Adipocyte (in vitro differentiated cells): ENCODE data around the gene TMEM117.

ENCODE experiments used
- DNase-seq: peaks from one replicate; pipeline ENCODE4 v3.0.0-alpha.2; 2015; ENCODE audit warnings: low read depth
- H3K27me3 ChIP-seq: replicated peaks from 2 replicates; pipeline ENCODE4 v1.7.0; 2013; ENCODE audit warnings: mild to moderate bottlenecking, low read length, moderate library complexity; ENCODE audit not compliant: control insufficient read depth, insufficient read depth
- H3K36me3 ChIP-seq: 2 replicates; pipeline ENCODE4 v1.7.0; 2013; ENCODE audit warnings: low read length, mild to moderate bottlenecking, moderate library complexity; ENCODE audit not compliant: control insufficient read depth, insufficient read depth, severe bottlenecking
- H3K4me1 ChIP-seq: 2 replicates; pipeline ENCODE4 v1.7.0; 2013; ENCODE audit warnings: mild to moderate bottlenecking, low read length, moderate library complexity; ENCODE audit not compliant: control insufficient read depth, insufficient read depth
- H3K4me3 ChIP-seq: 2 replicates; pipeline ENCODE4 v1.7.0; 2013; ENCODE audit warnings: mild to moderate bottlenecking, low read length, moderate library complexity
- H3K9ac ChIP-seq: 2 replicates; pipeline ENCODE4 v1.7.0; 2013; ENCODE audit warnings: mild to moderate bottlenecking, low read length, moderate library complexity
- H3K9me3 ChIP-seq: 2 replicates; pipeline ENCODE4 v1.7.0; 2013; ENCODE audit warnings: mild to moderate bottlenecking, low read length, moderate library complexity; ENCODE audit not compliant: control insufficient read depth

TMEM117 gene

GRCh38 chr12:43968736-43969135 is 132.9 kb downstream of the TMEM117 start:
- Histone ChIP-seq H3K4me1 (peaks cover 3% of the 10 kb centered on the region), H3K27me3 (no peaks in the 10 kb centered on the region), H3K9ac (no peak overlapping the region), H3K4me3 (no peak overlapping the region), H3K36me3 (no peaks in the 10 kb centered on the region), H3K9me3 (no peaks in the 10 kb centered on the region)
- DNase-seq = no peak

- peak; percentile 17 for DNase-seq
- no peak overlapping the region for H3K9ac ChIP-seq
- H3K27me3 ChIP-seq = no peaks in the 10 kb centered on the region
- no peaks in the 10 kb centered on the region for H3K9me3 ChIP-seq
- H3K4me1 ChIP-seq = no peaks in the 10 kb centered on the region
- no peak overlapping the region for H3K4me3 ChIP-seq
- no peaks in the 10 kb centered on the region for H3K36me3 ChIP-seq
These were observed 134.0 kb downstream of the TMEM117 start for GRCh38 chr12:43969882-43970281.

- no peaks in the 10 kb centered on the region for H3K9me3 ChIP-seq
- no peak overlapping the region for H3K4me3 ChIP-seq
- no peaks in the 10 kb centered on the region for H3K36me3 ChIP-seq
- no peaks in the 10 kb centered on the region for H3K4me1 ChIP-seq
- DNase-seq = no peak
- no peaks in the 10 kb centered on the region for H3K27me3 ChIP-seq
- no peak overlapping the region for H3K9ac ChIP-seq
These were observed 137.5 kb downstream of the TMEM117 start for GRCh38 chr12:43973385-43973784.

GRCh38 chr12:43973993-43974392 is 138.1 kb downstream of the TMEM117 start:
- no peak overlapping the region for H3K4me3 ChIP-seq
- no peaks in the 10 kb centered on the region for H3K27me3 ChIP-seq
- no peak for DNase-seq
- peaks cover 4% of the 10 kb centered on the region for H3K9me3 ChIP-seq
- H3K4me1 ChIP-seq = no peaks in the 10 kb centered on the region
- no peak overlapping the region for H3K9ac ChIP-seq
- H3K36me3 ChIP-seq = no peaks in the 10 kb centered on the region

GRCh38 chr12:43976027-43976426 is 140.1 kb downstream of the TMEM117 start:
- H3K9me3 ChIP-seq = peaks cover 12% of the 10 kb centered on the region
- H3K4me3 ChIP-seq = no peak overlapping the region
- no peaks in the 10 kb centered on the region for H3K4me1 ChIP-seq
- H3K36me3 ChIP-seq = no peaks in the 10 kb centered on the region
- H3K9ac ChIP-seq = no peak overlapping the region
- H3K27me3 ChIP-seq = no peaks in the 10 kb centered on the region
- no peak for DNase-seq

GRCh38 chr12:43978556-43978955 is 142.7 kb downstream of the TMEM117 start:
- Histone ChIP-seq H3K9me3 (peaks cover 12% of the 10 kb centered on the region), H3K27me3 (no peaks in the 10 kb centered on the region), H3K4me1 (peaks cover 15% of the 10 kb centered on the region), H3K36me3 (no peaks in the 10 kb centered on the region), H3K9ac (no peak overlapping the region), H3K4me3 (no peak overlapping the region)
- no peak for DNase-seq

- DNase-seq = no peak
- H3K9me3 ChIP-seq = peaks cover 12% of the 10 kb centered on the region
- no peak overlapping the region for H3K4me3 ChIP-seq
- no peak overlapping the region for H3K9ac ChIP-seq
- no peaks in the 10 kb centered on the region for H3K27me3 ChIP-seq
- H3K36me3 ChIP-seq = no peaks in the 10 kb centered on the region
- peaks cover 15% of the 10 kb centered on the region for H3K4me1 ChIP-seq
These were observed 143.6 kb downstream of the TMEM117 start for GRCh38 chr12:43979450-43979849.

- H3K4me1 ChIP-seq = peaks cover 15% of the 10 kb centered on the region
- no peaks in the 10 kb centered on the region for H3K27me3 ChIP-seq
- H3K4me3 ChIP-seq = no peak overlapping the region
- no peak for DNase-seq
- H3K36me3 ChIP-seq = no peaks in the 10 kb centered on the region
- no peak overlapping the region for H3K9ac ChIP-seq
- H3K9me3 ChIP-seq = peaks cover 12% of the 10 kb centered on the region
These were observed 144.8 kb downstream of the TMEM117 start for GRCh38 chr12:43980627-43981191.

- Histone ChIP-seq H3K4me3 (no peak overlapping the region), H3K9ac (no peak overlapping the region), H3K36me3 (no peaks in the 10 kb centered on the region), H3K9me3 (peaks cover 12% of the 10 kb centered on the region), H3K27me3 (no peaks in the 10 kb centered on the region), H3K4me1 (peaks cover 15% of the 10 kb centered on the region)
- DNase-seq = no peak
These were observed 145.8 kb downstream of the TMEM117 start for GRCh38 chr12:43981726-43982125.

- Histone ChIP-seq H3K4me3 (peak overlapping the region; percentile 37), H3K27me3 (no peaks in the 10 kb centered on the region), H3K9me3 (peaks cover 12% of the 10 kb centered on the region), H3K4me1 (peaks cover 15% of the 10 kb centered on the region), H3K36me3 (no peaks in the 10 kb centered on the region), H3K9ac (no peak overlapping the region)
- no peak for DNase-seq
These were observed 146.7 kb downstream of the TMEM117 start for GRCh38 chr12:43982544-43982943.

GRCh38 chr12:43988838-43989560 is 153.1 kb downstream of the TMEM117 start:
- no peaks in the 10 kb centered on the region for H3K9me3 ChIP-seq
- no peaks in the 10 kb centered on the region for H3K27me3 ChIP-seq
- H3K4me3 ChIP-seq = no peak overlapping the region
- H3K4me1 ChIP-seq = peaks cover 13% of the 10 kb centered on the region
- no peaks in the 10 kb centered on the region for H3K36me3 ChIP-seq
- H3K9ac ChIP-seq = no peak overlapping the region
- DNase-seq = peak; percentile 14

- Histone ChIP-seq H3K9me3 (no peaks in the 10 kb centered on the region), H3K4me3 (no peak overlapping the region), H3K36me3 (no peaks in the 10 kb centered on the region), H3K27me3 (no peaks in the 10 kb centered on the region), H3K9ac (no peak overlapping the region), H3K4me1 (peaks cover 13% of the 10 kb centered on the region)
- no peak for DNase-seq
These were observed 157.0 kb downstream of the TMEM117 start for GRCh38 chr12:43992856-43993255.
